Nephron (organoid): ENCODE measurements around the gene PIAS1.

ENCODE experiments used
- H3K27ac Mint-ChIP-seq, 3 experiments: 2 replicates each; pipeline ENCODE4 v1.8.0; 2020; ENCODE audit warnings: mixed read lengths in 3 of 3, mild to moderate bottlenecking in 2 of 3, moderate library complexity in 1 of 3
- H3K27me3 Mint-ChIP-seq: 2 replicates; pipeline ENCODE4 v1.8.0; 2021; ENCODE audit warnings: low read depth, mild to moderate bottlenecking, moderate library complexity, mixed read lengths
- H3K36me3 Mint-ChIP-seq: 2 replicates; pipeline ENCODE4 v1.8.0; 2020; ENCODE audit warnings: low read depth, mixed read lengths
- H3K4me1 Mint-ChIP-seq: 2 replicates; pipeline ENCODE4 v1.8.0; 2020; ENCODE audit warnings: mixed read lengths
- H3K4me3 Mint-ChIP-seq, 3 experiments: 2 replicates each; pipeline ENCODE4 v1.8.0; 2020; ENCODE audit warnings: mild to moderate bottlenecking in 3 of 3, mixed read lengths in 3 of 3, moderate library complexity in 2 of 3
- H3K9me3 Mint-ChIP-seq: 2 replicates; pipeline ENCODE4 v1.8.0; 2020; ENCODE audit warnings: mixed read lengths
- CTCF ChIP-seq, 3 experiments: fragments of 200-600 bp; sonication (generic); IDR thresholded peaks; one replicate each; pipeline ENCODE4 v1.5.0; 2021; ENCODE audit warnings: antibody characterized with exemption in 3 of 3; ENCODE audit not compliant: unreplicated experiment in 3 of 3

Gene PIAS1

GRCh38 chr15:68075764-68076385, 21.8 kb downstream of the PIAS1 start:
- no peak for TF ChIP-seq CTCF (IDR thresholded peaks at IDR 0.05; ENCODE audit: unreplicated experiment in 3 of 3)
- H3K27me3 Mint-ChIP-seq: no peaks in the 10 kb centered on the region
- H3K4me1 Mint-ChIP-seq: peaks cover 22% of the 10 kb centered on the region
- H3K36me3 Mint-ChIP-seq: peaks cover 21% of the 10 kb centered on the region
- no peak overlapping the region for H3K27ac Mint-ChIP-seq
- no peaks in the 10 kb centered on the region for H3K9me3 Mint-ChIP-seq
- H3K4me3 Mint-ChIP-seq: no peak overlapping the region

- peaks cover 45% of the 10 kb centered on the region for H3K4me1 Mint-ChIP-seq
- H3K36me3 Mint-ChIP-seq: peaks cover 7% of the 10 kb centered on the region
- H3K27me3 Mint-ChIP-seq: no peaks in the 10 kb centered on the region
- H3K4me3 Mint-ChIP-seq: no peak overlapping the region
- H3K9me3 Mint-ChIP-seq: no peaks in the 10 kb centered on the region
- TF ChIP-seq CTCF (IDR thresholded peaks at IDR 0.05; ENCODE audit: unreplicated experiment in 3 of 3): no peak
- peak overlapping the region in 2 of 3 experiments; percentile 4 to 5 for H3K27ac Mint-ChIP-seq
Measured at GRCh38 chr15:68078365-68078764, 24.2 kb downstream of the PIAS1 start.

- Mint-ChIP-seq H3K4me1 (peaks cover 39% of the 10 kb centered on the region), H3K27me3 (no peaks in the 10 kb centered on the region), H3K27ac (no peak overlapping the region), H3K4me3 (no peak overlapping the region), H3K9me3 (no peaks in the 10 kb centered on the region), H3K36me3 (no peaks in the 10 kb centered on the region)
- no peak for TF ChIP-seq CTCF (IDR thresholded peaks at IDR 0.05; ENCODE audit: unreplicated experiment in 3 of 3)
Measured at GRCh38 chr15:68080334-68080733, 26.2 kb downstream of the PIAS1 start.

GRCh38 chr15:68080783-68081182, 26.7 kb downstream of the PIAS1 start:
- no peak for TF ChIP-seq CTCF (IDR thresholded peaks at IDR 0.05; ENCODE audit: unreplicated experiment in 3 of 3)
- no peaks in the 10 kb centered on the region for H3K36me3 Mint-ChIP-seq

GRCh38 chr15:68081869-68082505, 27.9 kb downstream of the PIAS1 start:
- no peak for TF ChIP-seq CTCF (IDR thresholded peaks at IDR 0.05; ENCODE audit: unreplicated experiment in 3 of 3)
- Mint-ChIP-seq H3K4me3 (no peak overlapping the region), H3K36me3 (peaks cover 5% of the 10 kb centered on the region), H3K4me1 (peaks cover 34% of the 10 kb centered on the region), H3K27me3 (no peaks in the 10 kb centered on the region), H3K27ac (peak overlapping the region in 1 of 3 experiments; percentile 60), H3K9me3 (no peaks in the 10 kb centered on the region)

More at GRCh38 chr15:68080783-68081182, 26.7 kb downstream of the PIAS1 start:
- H3K27ac Mint-ChIP-seq: no peak overlapping the region
- no peak overlapping the region for H3K4me3 Mint-ChIP-seq
- H3K9me3 Mint-ChIP-seq: no peaks in the 10 kb centered on the region
- peaks cover 39% of the 10 kb centered on the region for H3K4me1 Mint-ChIP-seq
- H3K27me3 Mint-ChIP-seq: no peaks in the 10 kb centered on the region

- peaks cover 34% of the 10 kb centered on the region for H3K4me1 Mint-ChIP-seq
- H3K4me3 Mint-ChIP-seq: no peak overlapping the region
- no peak for TF ChIP-seq CTCF (IDR thresholded peaks at IDR 0.05; ENCODE audit: unreplicated experiment in 3 of 3)
- H3K27ac Mint-ChIP-seq: peak overlapping the region in 1 of 3 experiments; percentile 60
- no peaks in the 10 kb centered on the region for H3K27me3 Mint-ChIP-seq
- H3K36me3 Mint-ChIP-seq: peaks cover 9% of the 10 kb centered on the region
- no peaks in the 10 kb centered on the region for H3K9me3 Mint-ChIP-seq
Measured at GRCh38 chr15:68082735-68083134, 28.6 kb downstream of the PIAS1 start.
